SIG-M5 treated with dmso at 0.1 percent for 504 hours (cell line): ENCODE measurements around the gene ELMOD1.
A peak's percentile ranks its signal among the peaks of the same experiment; 100 is the strongest.

Source experiments
- DNase-seq: peaks from one replicate; lab custom pipeline; 2025; ENCODE audit not compliant: unreplicated experiment; lab: John Stamatoyannopoulos, UW

Gene ELMOD1

GRCh38 chr11:107583629-107584195, 7.2 kb upstream of the ELMOD1 start:
- DNase-seq, result no peak

GRCh38 chr11:107587306-107587979, 3.5 kb upstream of the ELMOD1 start:
- no peak for DNase-seq

GRCh38 chr11:107591378-107592230, 657 bp downstream of the ELMOD1 start:
- DNase-seq, result no peak

GRCh38 chr11:107592231-107592590, 1.3 kb downstream of the ELMOD1 start:
- no peak for DNase-seq

- no peak for DNase-seq
Measured at GRCh38 chr11:107592813-107593212, 1.9 kb downstream of the ELMOD1 start.

GRCh38 chr11:107593951-107594350, 3.0 kb downstream of the ELMOD1 start:
- DNase-seq, result no peak

GRCh38 chr11:107594736-107595135, 3.8 kb downstream of the ELMOD1 start:
- no peak for DNase-seq

GRCh38 chr11:107598225-107599139, 7.5 kb downstream of the ELMOD1 start:
- DNase-seq, result peak; percentile 16

- DNase-seq, result no peak
Measured at GRCh38 chr11:107605061-107606006, 14.4 kb downstream of the ELMOD1 start.

GRCh38 chr11:107606141-107606540, 15.2 kb downstream of the ELMOD1 start:
- DNase-seq, result no peak

GRCh38 chr11:107608809-107609208, 17.9 kb downstream of the ELMOD1 start:
- DNase-seq, result no peak

GRCh38 chr11:107609400-107610218, 18.7 kb downstream of the ELMOD1 start:
- DNase-seq, result no peak

GRCh38 chr11:107612445-107612844, 21.5 kb downstream of the ELMOD1 start:
- DNase-seq, result no peak

GRCh38 chr11:107619926-107620325, 29.0 kb downstream of the ELMOD1 start:
- DNase-seq, result no peak

- DNase-seq, result no peak
Measured at GRCh38 chr11:107621081-107621480, 30.1 kb downstream of the ELMOD1 start.

- no peak for DNase-seq
Measured at GRCh38 chr11:107623183-107623582, 32.2 kb downstream of the ELMOD1 start.

GRCh38 chr11:107624983-107625684, 34.2 kb downstream of the ELMOD1 start:
- no peak for DNase-seq

- DNase-seq, result no peak
Measured at GRCh38 chr11:107625685-107625989, 34.7 kb downstream of the ELMOD1 start.

- DNase-seq, result no peak
Measured at GRCh38 chr11:107631043-107631442, 40.1 kb downstream of the ELMOD1 start.
